Osteocyte (in vitro differentiated cells): ENCODE measurements around the gene SLC2A2. TPM values are rescaled to one million over a fixed set of nuclear protein-coding genes. Genes with fewer than 3 reads are reported as not detected.

Experiments used
- DNase-seq: peaks from one replicate; pipeline ENCODE4 v3.0.0; 2021; ENCODE audit warnings: mixed read lengths; ENCODE audit not compliant: unreplicated experiment; ENCODE audit errors: extremely low spot score
- H3K27ac Mint-ChIP-seq: one replicate; pipeline ENCODE4 v1.8.0; 2021; ENCODE audit warnings: mild to moderate bottlenecking, mixed read lengths; ENCODE audit not compliant: unreplicated experiment
- H3K27me3 Mint-ChIP-seq: one replicate; pipeline ENCODE4 v1.8.0; 2021; ENCODE audit warnings: mixed read lengths; ENCODE audit not compliant: unreplicated experiment
- H3K36me3 Mint-ChIP-seq: one replicate; pipeline ENCODE4 v1.8.0; 2021; ENCODE audit warnings: mixed read lengths; ENCODE audit not compliant: unreplicated experiment
- H3K4me1 Mint-ChIP-seq: one replicate; pipeline ENCODE4 v1.8.0; 2021; ENCODE audit warnings: mixed read lengths; ENCODE audit not compliant: unreplicated experiment
- H3K4me3 Mint-ChIP-seq: one replicate; pipeline ENCODE4 v1.8.0; 2021; ENCODE audit warnings: mild to moderate bottlenecking, moderate library complexity, mixed read lengths; ENCODE audit not compliant: unreplicated experiment
- H3K9me3 Mint-ChIP-seq: one replicate; pipeline ENCODE4 v1.8.0; 2021; ENCODE audit warnings: mixed read lengths; ENCODE audit not compliant: unreplicated experiment
- CTCF ChIP-seq: fragments of 200-600 bp; sonication (generic); IDR thresholded peaks from 2 replicates; pipeline ENCODE4 v1.5.0; 2021; ENCODE audit warnings: antibody characterized with exemption, mild to moderate bottlenecking, moderate library complexity
- total RNA-seq: library from RNA; stranded (reverse); gene quantifications from 2 replicates; pipeline ENCODE4 v1.2.1, GENCODE V29; 2021

The SLC2A2 gene
- total RNA-seq, 1 donor from 2014 or later, result not detected

DNA sequence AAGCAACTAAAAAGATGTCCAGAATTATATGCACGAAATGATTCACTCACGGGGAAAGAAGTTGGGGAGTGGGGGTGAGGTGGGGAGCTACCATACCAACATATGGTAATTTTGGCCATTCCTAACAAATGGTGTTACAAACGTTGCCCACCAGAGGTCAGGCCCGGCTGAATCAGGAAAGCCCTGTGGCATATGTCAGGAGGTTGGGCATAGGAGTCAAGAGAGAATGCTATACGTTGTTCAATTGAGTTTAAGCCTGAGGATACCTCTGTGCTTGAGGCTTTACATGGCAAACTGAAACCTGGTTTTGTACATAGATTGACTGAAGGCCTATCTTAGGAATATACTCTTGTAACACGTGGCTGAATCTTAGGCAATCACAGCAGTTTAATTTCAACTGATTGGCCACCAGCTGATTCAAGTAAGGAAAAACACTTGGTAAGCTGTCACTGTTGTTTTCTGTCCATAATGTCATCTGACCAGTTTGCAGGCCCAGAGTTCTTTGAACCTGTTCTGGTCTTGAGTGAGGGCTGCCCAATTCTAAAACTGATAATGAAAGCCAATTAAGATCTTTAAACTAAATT, 23.4 kb upstream of the SLC2A2 start:
- Mint-ChIP-seq H3K27ac (no peak overlapping the region), H3K9me3 (no peaks in the 10 kb centered on the region), H3K36me3 (no peaks in the 10 kb centered on the region), H3K4me3 (no peak overlapping the region), H3K27me3 (no peaks in the 10 kb centered on the region), H3K4me1 (peaks cover 11% of the 10 kb centered on the region)
- DNase-seq, result peak; percentile 86
- peak; percentile 79 for TF ChIP-seq CTCF

DNA sequence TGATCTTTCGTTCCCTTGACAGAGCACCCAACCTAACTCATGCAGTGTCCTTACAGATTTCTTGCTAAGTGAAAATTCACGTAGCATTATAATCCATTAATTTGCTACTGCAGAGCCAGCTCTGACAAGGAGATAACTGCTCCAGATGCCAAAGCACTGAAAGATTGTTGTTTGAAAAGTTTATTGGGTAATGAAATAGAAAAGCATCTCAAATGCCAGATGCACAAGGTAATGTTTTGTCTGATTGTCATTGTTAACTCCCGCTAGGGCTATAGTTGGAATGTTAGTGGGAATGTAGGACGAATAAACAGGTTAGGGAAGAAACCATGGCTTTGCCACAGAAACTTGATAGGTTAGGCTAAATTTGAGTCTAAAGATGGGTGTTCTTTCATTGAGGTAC, 20.2 kb upstream of the SLC2A2 start:
- Mint-ChIP-seq H3K27me3 (no peaks in the 10 kb centered on the region), H3K36me3 (no peaks in the 10 kb centered on the region), H3K4me1 (peaks cover 10% of the 10 kb centered on the region), H3K4me3 (no peak overlapping the region), H3K9me3 (no peaks in the 10 kb centered on the region), H3K27ac (no peak overlapping the region)
- DNase-seq, result no peak
- TF ChIP-seq CTCF, result no peak

DNA sequence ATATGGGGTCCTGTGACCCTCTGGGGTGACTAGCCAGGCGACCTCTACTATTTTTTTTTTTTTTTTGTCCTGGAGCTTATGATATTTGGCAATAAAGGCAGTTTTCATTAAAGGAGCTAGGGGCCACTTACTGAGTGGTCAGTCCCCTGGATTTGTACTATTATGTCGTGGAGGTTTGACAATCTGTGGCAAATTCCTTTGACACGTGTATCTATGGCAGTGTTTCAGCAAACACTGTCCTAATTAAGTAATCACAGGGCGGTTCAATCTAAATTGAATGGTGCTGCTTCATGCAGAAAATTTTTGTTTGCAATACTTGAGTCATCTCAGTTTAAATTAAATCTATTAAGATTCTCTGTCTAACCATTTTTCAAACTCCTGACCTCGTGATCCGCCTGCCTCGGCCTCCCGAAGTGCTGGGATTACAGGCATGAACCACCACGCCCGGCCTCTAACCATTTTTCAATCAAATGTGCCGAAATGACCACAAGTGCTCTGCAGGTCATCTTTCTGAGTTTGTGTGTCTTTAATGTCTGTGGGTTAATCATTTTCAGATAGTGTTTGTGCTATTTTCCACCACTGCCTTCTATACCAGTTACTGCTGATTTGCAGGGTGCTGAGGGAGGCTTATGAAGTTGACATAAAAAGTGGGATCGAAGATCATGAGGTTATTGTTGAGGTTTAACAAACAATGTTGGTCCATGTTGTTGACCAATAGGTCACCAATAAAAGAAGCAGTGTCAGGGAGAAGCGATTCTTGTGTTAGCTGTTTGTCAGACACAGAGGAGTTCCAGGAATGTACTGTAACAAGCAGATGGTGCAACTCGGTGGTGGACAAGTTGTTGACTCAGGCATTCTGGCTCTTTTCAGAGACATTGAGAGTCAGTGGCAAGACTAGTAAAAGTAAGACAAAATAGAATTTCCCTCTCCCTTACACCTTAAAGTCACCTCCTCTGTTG, 18.6 kb upstream of the SLC2A2 start:
- H3K4me1 Mint-ChIP-seq, result peaks cover 10% of the 10 kb centered on the region

DNA sequence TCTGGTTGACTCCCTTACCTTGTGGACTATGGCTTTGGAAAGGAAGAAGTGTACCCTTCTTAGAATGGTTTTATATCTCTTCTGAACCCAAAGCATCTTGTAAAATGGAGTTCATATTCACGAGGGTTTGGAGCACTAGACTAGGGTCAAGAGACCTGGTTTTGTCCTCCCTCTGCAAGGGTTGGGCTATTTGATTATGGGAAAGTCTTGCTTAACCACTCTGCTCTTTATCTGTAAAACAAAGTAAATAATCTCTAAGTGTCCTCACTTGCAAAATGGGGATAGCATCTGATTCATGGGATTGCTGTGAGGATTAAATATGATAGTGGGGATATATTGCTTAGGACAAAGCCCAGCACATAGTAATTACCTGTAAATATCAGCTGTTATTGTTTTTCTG, 17.9 kb upstream of the SLC2A2 start:
- peaks cover 10% of the 10 kb centered on the region for H3K4me1 Mint-ChIP-seq
- H3K9me3 Mint-ChIP-seq, result no peaks in the 10 kb centered on the region
- no peaks in the 10 kb centered on the region for H3K36me3 Mint-ChIP-seq
- H3K27ac Mint-ChIP-seq, result no peak overlapping the region
- H3K4me3 Mint-ChIP-seq, result no peak overlapping the region
- H3K27me3 Mint-ChIP-seq, result no peaks in the 10 kb centered on the region
- no peak for DNase-seq
- TF ChIP-seq CTCF, result no peak

More for the DNA sequence above, 18.6 kb upstream of the SLC2A2 start:
- Mint-ChIP-seq H3K9me3 (no peaks in the 10 kb centered on the region), H3K27me3 (no peaks in the 10 kb centered on the region), H3K27ac (no peak overlapping the region), H3K4me3 (no peak overlapping the region), H3K36me3 (no peaks in the 10 kb centered on the region)
- TF ChIP-seq CTCF, result no peak
- no peak for DNase-seq

DNA sequence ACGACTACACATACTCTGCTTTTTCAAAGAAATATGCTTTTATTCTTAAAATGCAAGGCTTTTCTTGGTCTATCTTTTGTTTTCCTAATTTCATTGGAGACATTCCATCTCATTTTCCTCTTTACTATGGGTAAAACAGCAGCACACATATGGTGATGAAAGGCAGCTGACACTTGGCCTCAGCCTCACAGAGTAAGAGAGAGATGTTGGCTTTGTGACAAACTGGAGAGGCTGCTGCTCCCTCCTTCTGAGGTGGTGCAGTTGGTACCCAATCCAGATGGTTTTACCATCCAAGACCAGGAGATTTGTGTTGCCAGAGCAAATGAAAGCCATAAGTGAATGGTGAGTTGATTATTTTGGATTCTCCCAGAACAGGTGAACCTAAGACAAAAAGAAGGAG, 13.2 kb upstream of the SLC2A2 start:
- Mint-ChIP-seq H3K4me3 (no peak overlapping the region), H3K36me3 (no peaks in the 10 kb centered on the region), H3K27ac (no peak overlapping the region), H3K27me3 (peaks cover 10% of the 10 kb centered on the region), H3K4me1 (peaks cover under 1% of the 10 kb centered on the region), H3K9me3 (no peaks in the 10 kb centered on the region)
- no peak for DNase-seq
- no peak for TF ChIP-seq CTCF
